Lung microvascular endothelial cell (primary cell): ENCODE data around the gene GFRA4. TPM values are rescaled to one million over a fixed set of nuclear protein-coding genes. Genes with fewer than 3 reads are reported as not detected.

Source experiments
- DNase-seq, 2 donors: peaks; one replicate each; pipeline versions ENCODE4 v3.0.0 to v3.0.0-alpha.2; 2010; ENCODE audit warnings: low read depth in 2 of 2
- total RNA-seq: library from RNA; depleted of rRNA; stranded (reverse); fragments of >200 nt; gene quantifications from 2 replicates; pipeline ENCODE4 v1.2.1, GENCODE V29; 2014

GFRA4 gene
- total RNA-seq, 1 donor from 2014 or later = not detected

- no peak for DNase-seq
Measured at GRCh38 chr20:3674447-3674846, 11.2 kb upstream of the GFRA4 start.

GRCh38 chr20:3673221-3674070 is 10.2 kb upstream of the GFRA4 start:
- DNase-seq = no peak

- DNase-seq = no peak
Measured at GRCh38 chr20:3672547-3673171, 9.5 kb upstream of the GFRA4 start.

GRCh38 chr20:3671986-3672546 is 8.9 kb upstream of the GFRA4 start:
- DNase-seq = no peak

GRCh38 chr20:3670945-3671344 is 7.7 kb upstream of the GFRA4 start:
- DNase-seq = no peak

- no peak for DNase-seq
Measured at GRCh38 chr20:3670511-3670910, 7.3 kb upstream of the GFRA4 start.

- DNase-seq = no peak
Measured at GRCh38 chr20:3669710-3670367, 6.6 kb upstream of the GFRA4 start.

GRCh38 chr20:3667434-3668037 is 4.3 kb upstream of the GFRA4 start:
- DNase-seq = no peak

- no peak for DNase-seq
Measured at GRCh38 chr20:3663858-3664257, 659 bp upstream of the GFRA4 start.

- DNase-seq = no peak
Measured at GRCh38 chr20:3661814-3662665, 1.2 kb downstream of the GFRA4 start.

GRCh38 chr20:3661060-3661813 is 2.0 kb downstream of the GFRA4 start:
- DNase-seq = no peak

GRCh38 chr20:3660262-3661059 is 2.7 kb downstream of the GFRA4 start:
- DNase-seq = no peak

GRCh38 chr20:3659492-3660261 is 3.5 kb downstream of the GFRA4 start:
- no peak for DNase-seq

GRCh38 chr20:3658716-3659491 is 4.3 kb downstream of the GFRA4 start:
- no peak for DNase-seq

- DNase-seq = no peak
Measured at GRCh38 chr20:3658019-3658715, 5.0 kb downstream of the GFRA4 start.

- DNase-seq = no peak
Measured at GRCh38 chr20:3655131-3655405, 8.1 kb downstream of the GFRA4 start.
